HCT116 (cell line): ENCODE measurements around the gene DHX30.

Experiments
- ELF1 ChIP-seq: IDR thresholded peaks from 2 replicates; pipeline ENCODE4 v1.6.1; 2012; ENCODE audit warnings: low read depth, borderline replicate concordance
- EZH2 ChIP-seq: fragments of 200-600 bp; sonication (generic); IDR thresholded peaks from 2 replicates; pipeline ENCODE4 v1.6.1; 2017; ENCODE audit warnings: antibody characterized with exemption, mixed run types
- FOSL1 ChIP-seq: IDR thresholded peaks from 2 replicates; pipeline ENCODE4 v1.6.1; 2012; ENCODE audit warnings: low read depth
- POLR2A ChIP-seq: IDR thresholded peaks from 2 replicates; pipeline ENCODE4 v1.7.0; 2011; ENCODE audit warnings: borderline replicate concordance; ENCODE audit not compliant: insufficient read depth, insufficient read length; ENCODE audit errors: extremely low read depth
- POLR2AphosphoS5 ChIP-seq: IDR thresholded peaks from 2 replicates; pipeline ENCODE4 v1.6.1; 2011; ENCODE audit warnings: mild to moderate bottlenecking, low read depth, low read length, moderate library complexity
- TF ChIP-seq, protein P1 (sequence below), 3 experiments: fragments of 200-600 bp in 1 of 3; sonication (generic) in 1 of 3; IDR thresholded peaks in 2 of 3; conservative IDR thresholded peaks in 1 of 3; 2 replicates each; pipeline ENCODE4 v1.5.1; 2012 to 2017; ENCODE audit warnings: low read depth in 2 of 3, low read length in 2 of 3, antibody characterized with exemption in 1 of 3, borderline replicate concordance in 1 of 3, control low read depth in 1 of 3, mild to moderate bottlenecking in 1 of 3, mixed read lengths in 1 of 3, mixed run types in 1 of 3, moderate library complexity in 1 of 3; ENCODE audit not compliant: insufficient read depth in 1 of 3

DNA sequence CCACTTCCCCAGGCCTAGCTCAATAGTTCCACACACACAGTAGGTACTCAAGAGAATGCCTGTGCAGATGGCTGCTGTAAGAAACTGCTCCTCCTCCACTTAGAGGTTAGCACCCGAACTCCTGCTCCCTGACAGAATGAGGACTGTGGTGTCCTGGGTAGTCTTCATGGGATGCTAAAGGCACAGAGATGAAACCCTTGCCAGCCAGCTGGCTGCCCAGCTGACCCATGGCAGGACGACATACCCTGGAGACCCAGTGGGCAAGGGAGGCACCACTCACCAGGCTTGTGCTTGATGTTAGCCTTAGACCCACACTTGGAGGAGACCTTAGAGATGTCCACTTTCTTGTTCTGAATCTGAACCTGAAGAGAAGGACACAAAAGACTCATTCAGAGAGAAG is 54.2 kb downstream of the DHX30 start:
- TF ChIP-seq POLR2AphosphoS5: no peak
- TF ChIP-seq POLR2A: no peak
- TF ChIP-seq FOSL1: no peak
- TF ChIP-seq, protein P1, sequence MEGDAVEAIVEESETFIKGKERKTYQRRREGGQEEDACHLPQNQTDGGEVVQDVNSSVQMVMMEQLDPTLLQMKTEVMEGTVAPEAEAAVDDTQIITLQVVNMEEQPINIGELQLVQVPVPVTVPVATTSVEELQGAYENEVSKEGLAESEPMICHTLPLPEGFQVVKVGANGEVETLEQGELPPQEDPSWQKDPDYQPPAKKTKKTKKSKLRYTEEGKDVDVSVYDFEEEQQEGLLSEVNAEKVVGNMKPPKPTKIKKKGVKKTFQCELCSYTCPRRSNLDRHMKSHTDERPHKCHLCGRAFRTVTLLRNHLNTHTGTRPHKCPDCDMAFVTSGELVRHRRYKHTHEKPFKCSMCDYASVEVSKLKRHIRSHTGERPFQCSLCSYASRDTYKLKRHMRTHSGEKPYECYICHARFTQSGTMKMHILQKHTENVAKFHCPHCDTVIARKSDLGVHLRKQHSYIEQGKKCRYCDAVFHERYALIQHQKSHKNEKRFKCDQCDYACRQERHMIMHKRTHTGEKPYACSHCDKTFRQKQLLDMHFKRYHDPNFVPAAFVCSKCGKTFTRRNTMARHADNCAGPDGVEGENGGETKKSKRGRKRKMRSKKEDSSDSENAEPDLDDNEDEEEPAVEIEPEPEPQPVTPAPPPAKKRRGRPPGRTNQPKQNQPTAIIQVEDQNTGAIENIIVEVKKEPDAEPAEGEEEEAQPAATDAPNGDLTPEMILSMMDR (IDR thresholded peaks at IDR 0.05 in 2 of 3, conservative IDR thresholded peaks at IDR 0.05 in 1 of 3; ENCODE audit: borderline replicate concordance in 1 of 3, insufficient read depth in 1 of 3, low read depth in 2 of 3, low read length in 2 of 3): no peak
- no peak for TF ChIP-seq EZH2
- TF ChIP-seq ELF1: no peak
